Stimulated activated CD8-positive, alpha-beta memory T cell treated with anti-CD3 and anti-CD28 coated beads, Interleukin-4, amount 100 ng/mL, for 48 hours (primary cell): ENCODE data around the gene FAM50A.
"Not testable (repeated sequence)": the region's sequence is repeated elsewhere in the genome, so short reads cannot be mapped to it uniquely, and the experiment has no call there.

Experiments used
- DNase-seq: peaks from one replicate; pipeline ENCODE4 v3.0.0-alpha.2; 2020

FAM50A gene

GRCh38 chrX:154443992-154444754 lies at the start of gene FAM50A:
Gene FAM50A, plus strand, starts transcription at chrX:154444141. Its CDS starts 95 bp downstream, at chrX:154444236.
- peak; percentile 81 for DNase-seq

DNA sequence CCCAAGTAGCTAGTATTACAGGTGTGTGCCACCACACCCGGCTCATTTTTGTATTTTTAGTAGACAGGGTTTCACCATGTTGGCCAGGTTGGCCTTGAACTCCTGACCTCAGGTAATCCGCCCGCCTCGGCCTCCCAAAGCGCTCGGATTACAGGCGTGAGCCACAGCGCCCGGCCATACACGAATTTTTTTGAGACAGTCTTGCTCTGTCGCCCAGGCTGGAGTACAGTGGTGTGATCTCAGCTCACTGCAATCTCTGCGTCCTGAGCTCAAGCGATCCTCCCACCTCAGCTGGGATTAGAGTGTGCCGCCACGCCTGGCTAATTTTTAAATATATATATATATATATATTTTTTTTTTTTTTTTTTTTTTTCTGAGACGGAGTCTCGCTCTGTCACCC lies 47.6 kb upstream of the FAM50A start:
- DNase-seq = not testable (repeated sequence)

GRCh38 chrX:154396973-154397887 lies 46.7 kb upstream of the FAM50A start:
- peak; percentile 78 for DNase-seq

DNA sequence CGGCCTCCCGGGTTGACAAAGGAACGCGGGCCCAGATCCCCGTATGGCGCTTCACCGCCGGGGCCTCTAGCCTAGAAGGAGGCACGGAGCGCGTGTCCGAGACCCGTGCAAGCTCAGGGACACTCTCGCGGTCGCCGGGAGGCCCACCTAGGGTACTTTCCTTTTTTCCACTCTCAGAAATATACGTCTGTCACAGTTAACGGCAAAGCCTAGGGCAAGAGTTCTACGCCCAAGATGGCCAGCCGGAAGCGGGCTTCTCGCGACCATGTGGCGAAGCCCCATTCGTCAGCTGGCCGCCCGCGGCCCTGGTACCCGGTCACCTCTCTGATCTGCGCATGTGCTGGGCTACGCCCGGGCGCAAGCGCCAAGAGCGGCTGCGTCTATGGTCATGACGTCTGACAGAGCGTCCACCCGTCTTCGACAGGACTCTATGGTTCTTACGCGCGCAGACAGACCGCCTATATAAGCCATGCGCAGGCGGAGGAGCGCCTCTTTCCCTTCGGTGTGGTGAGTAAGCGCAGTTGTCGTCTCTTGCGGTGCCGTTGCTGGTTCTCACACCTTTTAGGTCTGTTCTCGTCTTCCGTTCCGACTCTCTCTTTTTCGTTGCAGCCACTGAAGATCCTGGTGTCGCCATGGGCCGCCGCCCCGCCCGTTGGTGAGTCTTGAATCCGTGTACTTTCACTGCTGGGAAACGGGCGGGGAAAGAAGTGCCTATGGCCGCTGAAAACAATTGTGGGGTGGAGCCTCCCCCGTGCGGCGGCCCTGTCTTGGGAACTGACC lies 45.9 kb upstream of the FAM50A start, which contains the start of gene RPL10:
Gene RPL10, plus strand, starts transcription at position 490 of the 780 bp plus-strand sequence. Its CDS starts 143 bp downstream, at position 633.
- DNase-seq = peak; percentile 89

DNA sequence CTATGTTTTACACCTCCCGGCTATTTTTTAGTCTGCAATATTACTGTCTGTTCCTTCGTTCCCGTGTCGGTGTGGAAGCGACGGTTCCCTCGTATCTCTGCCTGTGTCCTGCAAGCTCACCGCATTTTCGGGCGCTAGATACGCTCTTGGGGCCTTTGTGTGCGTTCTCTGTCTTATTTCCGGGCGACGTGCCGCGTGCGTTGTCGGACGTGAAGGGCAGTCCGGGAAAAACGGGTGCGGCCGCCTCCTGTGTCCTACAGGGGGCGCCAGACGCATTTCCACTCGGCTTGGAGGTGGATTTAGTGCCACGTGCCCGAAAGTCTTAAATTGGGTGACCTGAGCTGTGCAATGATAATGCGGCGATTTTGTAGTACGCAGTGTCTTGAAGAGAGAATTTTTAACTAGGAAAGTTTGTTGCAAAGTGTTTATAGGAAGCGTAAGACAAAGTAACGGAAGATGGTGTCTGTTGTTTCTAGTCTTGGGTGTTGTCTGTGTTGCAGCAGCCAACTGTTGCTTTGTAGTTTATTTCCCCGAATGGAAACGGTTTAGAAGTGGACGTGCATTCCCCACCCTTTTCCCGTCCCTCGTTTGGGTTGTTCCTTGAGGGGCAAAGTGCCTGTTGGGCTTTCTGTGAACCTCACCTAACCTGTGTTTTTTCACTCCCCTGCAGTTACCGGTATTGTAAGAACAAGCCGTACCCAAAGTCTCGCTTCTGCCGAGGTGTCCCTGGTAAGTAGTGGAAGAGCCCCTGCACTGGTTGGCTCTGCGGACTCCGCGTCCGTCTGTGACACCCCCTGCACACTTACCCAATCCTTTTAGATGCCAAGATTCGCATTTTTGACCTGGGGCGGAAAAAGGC lies 45.0 kb upstream of the FAM50A start:
- DNase-seq = peak; percentile 81

- peak; percentile 43 for DNase-seq
These were observed 44.2 kb upstream of the FAM50A start for GRCh38 chrX:154399527-154400368.

DNA sequence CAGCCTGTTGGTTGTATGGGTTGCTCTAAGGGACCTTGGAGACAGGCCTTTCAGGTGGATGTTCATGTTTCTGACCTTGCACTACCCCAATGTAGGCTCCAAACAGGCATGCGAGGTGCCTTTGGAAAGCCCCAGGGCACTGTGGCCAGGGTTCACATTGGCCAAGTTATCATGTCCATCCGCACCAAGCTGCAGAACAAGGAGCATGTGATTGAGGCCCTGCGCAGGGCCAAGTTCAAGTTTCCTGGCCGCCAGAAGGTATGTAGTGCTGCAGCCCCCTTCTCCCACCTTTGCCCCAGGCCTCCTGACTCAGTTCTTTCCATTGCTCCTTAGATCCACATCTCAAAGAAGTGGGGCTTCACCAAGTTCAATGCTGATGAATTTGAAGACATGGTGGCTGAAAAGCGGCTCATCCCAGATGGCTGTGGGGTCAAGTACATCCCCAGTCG lies 43.5 kb upstream of the FAM50A start:
- DNase-seq = not testable (repeated sequence)

- DNase-seq = peak; percentile 59
These were observed 42.7 kb upstream of the FAM50A start for GRCh38 chrX:154401045-154401799.

- no peak for DNase-seq
These were observed 41.9 kb upstream of the FAM50A start for GRCh38 chrX:154401918-154402621.

- no peak for DNase-seq
These were observed 41.3 kb upstream of the FAM50A start for GRCh38 chrX:154402622-154403127.

DNA sequence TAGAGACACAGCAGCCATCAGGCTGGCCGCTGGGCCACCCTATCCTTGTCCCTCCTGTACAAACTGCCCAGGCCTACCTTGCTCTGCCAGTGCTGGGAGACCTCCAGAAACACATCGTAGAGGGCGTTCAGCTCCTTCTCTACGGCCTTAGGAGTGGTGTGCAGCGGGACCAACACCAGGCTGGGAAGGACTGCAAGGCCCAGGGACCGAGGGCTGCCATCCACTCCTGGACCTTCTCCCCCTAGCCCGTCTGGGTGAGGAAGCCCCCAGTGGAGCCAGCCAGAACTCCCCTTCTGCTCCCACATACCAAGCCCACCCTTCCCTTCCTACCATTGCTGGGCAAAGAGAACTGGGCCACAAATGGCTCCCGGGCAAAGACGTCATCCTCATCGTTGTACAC lies 40.7 kb upstream of the FAM50A start:
- DNase-seq = no peak

- no peak for DNase-seq
These were observed 40.1 kb upstream of the FAM50A start for GRCh38 chrX:154403858-154404257.

GRCh38 chrX:154404625-154405192 lies 39.2 kb upstream of the FAM50A start:
- no peak for DNase-seq

- DNase-seq = no peak
These were observed 35.2 kb upstream of the FAM50A start for GRCh38 chrX:154408659-154409221.

- no peak for DNase-seq
These were observed 34.6 kb upstream of the FAM50A start, which contains the start of gene DNASE1L1 for GRCh38 chrX:154409222-154409871. Gene DNASE1L1, minus strand, starts transcription at chrX:154409254. Its CDS starts 3,686 bp downstream, at chrX:154405568.

GRCh38 chrX:154411981-154412340 lies 32.0 kb upstream of the FAM50A start:
- DNase-seq = peak; percentile 79

DNA sequence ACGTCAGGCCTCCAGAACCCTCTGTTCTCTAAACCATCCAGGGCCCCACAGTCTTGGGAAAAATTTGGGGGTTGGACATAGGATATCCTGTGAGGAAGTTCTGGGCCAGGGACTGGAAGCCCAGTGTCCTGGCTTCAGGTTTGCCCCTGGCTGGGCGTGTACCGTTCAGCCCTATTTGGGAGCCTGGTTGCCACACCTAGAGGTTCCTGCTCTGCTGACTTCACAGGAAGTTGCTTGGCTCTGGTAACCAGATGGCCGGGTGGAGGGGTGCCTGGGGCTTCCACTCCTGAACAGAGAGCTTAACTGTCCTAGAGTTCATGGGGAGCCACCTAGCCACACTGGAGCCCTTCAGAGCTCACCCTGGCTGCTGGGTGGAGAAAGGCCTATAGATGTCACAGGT lies 31.5 kb upstream of the FAM50A start:
- DNase-seq = peak; percentile 41

GRCh38 chrX:154413142-154413541 lies 30.8 kb upstream of the FAM50A start:
- DNase-seq = no peak
